Cardiac fibroblast (primary cell): Measurements from ENCODE around the gene GTSE1.

ENCODE experiments used
- DNase-seq, 2 donors: peaks; one replicate each; pipeline versions ENCODE4 v3.0.0 to v3.0.0-alpha.2; 2010; ENCODE audit warnings: low read depth in 2 of 2
- H3K4me3 ChIP-seq, 2 donors: replicated peaks in 1 of 2; 1 replicate in 1 of 2; 2 replicates in 1 of 2; pipeline ENCODE4 v1.5.1; 2011; ENCODE audit warnings: low read depth in 2 of 2, low read length in 2 of 2, mild to moderate bottlenecking in 2 of 2, moderate library complexity in 1 of 2
- TF ChIP-seq, protein P1 (sequence below): IDR thresholded peaks from one replicate; pipeline ENCODE4 v1.5.1; 2011; ENCODE audit warnings: low read depth, mild to moderate bottlenecking, low read length, inconsistent platforms

The GTSE1 gene

DNA sequence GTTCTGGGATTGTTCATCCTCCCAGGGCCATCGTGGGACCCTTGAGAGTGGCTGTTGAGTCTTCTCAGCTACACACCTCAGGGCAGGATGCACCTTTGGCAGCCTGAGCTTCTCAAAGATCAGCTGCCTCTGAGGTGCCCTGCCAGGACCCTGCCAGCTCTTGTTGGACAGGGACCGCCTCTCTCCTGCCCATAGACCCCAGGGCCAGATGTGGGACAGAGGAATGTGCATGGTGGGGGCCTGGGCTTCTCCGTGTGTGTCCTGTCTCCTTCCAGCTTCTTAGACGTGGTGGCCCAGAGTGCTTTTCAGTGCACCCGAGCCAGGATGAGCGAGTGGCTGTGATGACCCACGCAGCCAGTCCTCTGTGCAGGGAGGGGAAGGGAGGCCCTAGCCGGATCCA is 32.9 kb downstream of the GTSE1 start:
- TF ChIP-seq, protein P1, sequence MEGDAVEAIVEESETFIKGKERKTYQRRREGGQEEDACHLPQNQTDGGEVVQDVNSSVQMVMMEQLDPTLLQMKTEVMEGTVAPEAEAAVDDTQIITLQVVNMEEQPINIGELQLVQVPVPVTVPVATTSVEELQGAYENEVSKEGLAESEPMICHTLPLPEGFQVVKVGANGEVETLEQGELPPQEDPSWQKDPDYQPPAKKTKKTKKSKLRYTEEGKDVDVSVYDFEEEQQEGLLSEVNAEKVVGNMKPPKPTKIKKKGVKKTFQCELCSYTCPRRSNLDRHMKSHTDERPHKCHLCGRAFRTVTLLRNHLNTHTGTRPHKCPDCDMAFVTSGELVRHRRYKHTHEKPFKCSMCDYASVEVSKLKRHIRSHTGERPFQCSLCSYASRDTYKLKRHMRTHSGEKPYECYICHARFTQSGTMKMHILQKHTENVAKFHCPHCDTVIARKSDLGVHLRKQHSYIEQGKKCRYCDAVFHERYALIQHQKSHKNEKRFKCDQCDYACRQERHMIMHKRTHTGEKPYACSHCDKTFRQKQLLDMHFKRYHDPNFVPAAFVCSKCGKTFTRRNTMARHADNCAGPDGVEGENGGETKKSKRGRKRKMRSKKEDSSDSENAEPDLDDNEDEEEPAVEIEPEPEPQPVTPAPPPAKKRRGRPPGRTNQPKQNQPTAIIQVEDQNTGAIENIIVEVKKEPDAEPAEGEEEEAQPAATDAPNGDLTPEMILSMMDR = no peak
- no peak overlapping the region for H3K4me3 ChIP-seq
- no peak for DNase-seq

DNA sequence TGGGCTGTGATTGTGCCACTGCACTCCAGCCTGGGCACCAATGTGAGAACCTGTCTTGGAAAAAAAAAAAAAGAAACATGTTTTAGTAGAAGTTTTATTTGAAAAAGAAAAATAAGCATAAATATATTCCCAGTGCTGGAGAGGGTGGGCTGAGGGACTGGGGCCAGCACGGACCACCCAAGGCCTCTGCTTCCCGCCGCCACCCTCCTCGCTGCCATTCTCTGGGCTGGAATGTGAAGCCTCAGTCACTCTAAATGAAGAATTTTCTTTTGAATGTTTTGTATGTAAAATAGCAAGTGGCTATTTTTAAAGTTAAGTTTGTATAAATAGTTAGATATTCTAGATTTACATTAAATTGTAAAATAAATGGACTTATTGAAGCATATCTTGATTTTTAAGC is 33.8 kb downstream of the GTSE1 start:
- no peak for DNase-seq
- TF ChIP-seq, protein P1 = no peak
- H3K4me3 ChIP-seq = no peak overlapping the region

GRCh38 chr22:46331496-46331895 is 34.8 kb downstream of the GTSE1 start:
- no peak for DNase-seq
- H3K4me3 ChIP-seq = no peak overlapping the region
- TF ChIP-seq, protein P1 = no peak

- peak within 1 kb of the TSS; percentile 81 to 96 for H3K4me3 ChIP-seq
- peak; percentile 87 to 91 for DNase-seq
- TF ChIP-seq, protein P1 = no peak
Observed at GRCh38 chr22:46335201-46336118, 38.8 kb downstream of the GTSE1 start, which contains the start of gene TRMU. TSS of gene TRMU (plus strand) at chr22:46335714. CDS start at chr22:46335765, 51 bp downstream.

DNA sequence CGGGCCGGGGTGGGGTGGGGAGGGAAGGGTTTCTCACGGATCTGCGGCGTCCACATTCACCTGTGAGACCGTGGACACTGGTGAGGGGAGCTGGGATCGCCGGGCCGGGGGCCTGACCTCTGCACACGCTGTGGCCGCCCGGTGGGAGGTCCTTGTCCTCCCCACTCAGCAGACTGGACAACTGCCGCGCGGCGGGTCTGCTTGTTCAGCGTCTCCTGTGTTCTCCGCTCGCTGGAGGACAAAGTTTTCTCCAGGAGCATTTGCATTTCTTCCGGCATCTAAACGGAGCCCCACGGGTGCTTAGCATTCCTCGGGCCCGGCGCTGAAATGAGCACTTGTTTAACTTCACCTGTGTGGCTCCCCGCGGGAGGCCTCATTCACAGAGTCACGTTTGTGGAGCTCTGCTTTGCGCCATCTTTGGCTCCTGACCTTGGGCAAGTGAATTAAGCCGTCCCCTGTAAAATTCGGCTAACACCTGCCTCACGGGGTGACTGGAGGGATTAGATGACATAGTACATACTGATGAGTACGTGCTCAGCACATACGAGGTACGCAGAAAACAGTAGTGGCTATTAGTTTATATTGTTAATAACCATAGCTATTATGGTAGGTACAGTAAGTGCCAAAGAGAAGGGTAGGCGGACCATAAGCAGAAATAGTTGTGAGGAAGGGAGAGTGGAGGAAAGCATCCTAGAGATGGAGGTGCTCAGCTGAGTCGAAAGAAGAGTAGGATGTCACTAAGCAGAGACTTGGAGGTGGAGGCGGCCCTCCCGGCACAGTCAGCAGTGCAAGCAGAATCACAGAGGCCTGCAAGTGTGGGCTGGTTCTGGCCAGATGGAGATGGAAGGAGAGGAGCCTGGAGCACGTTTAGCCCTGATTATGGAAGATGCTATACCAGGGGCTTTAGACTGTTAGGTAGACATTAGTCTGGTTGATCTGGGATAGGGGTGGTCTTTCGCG is 39.7 kb downstream of the GTSE1 start:
- TF ChIP-seq, protein P1 = no peak
- H3K4me3 ChIP-seq = peak overlapping the region; percentile 81 to 96
- DNase-seq = peak; percentile 11 to 27

DNA sequence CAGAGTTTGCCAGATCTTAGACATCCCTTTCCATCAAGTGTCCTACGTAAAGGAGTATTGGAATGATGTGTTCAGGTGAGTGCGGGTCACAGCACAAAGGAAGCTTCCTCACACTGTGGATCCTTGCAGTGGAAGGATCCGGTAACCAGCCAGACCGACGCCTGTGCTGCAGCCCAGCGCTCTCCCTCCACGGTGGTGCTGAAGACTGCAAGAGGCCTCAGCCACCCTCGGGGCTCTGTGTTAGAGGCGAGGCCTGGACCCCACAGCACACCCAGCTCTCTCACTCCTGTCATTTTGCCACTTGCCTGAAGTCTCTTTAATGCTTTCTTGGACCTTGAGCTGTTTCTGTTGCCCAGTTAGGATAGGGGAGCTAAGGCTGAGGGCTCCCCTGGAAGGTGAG is 41.2 kb downstream of the GTSE1 start:
- DNase-seq = no peak
- TF ChIP-seq, protein P1 = no peak
- H3K4me3 ChIP-seq = no peak overlapping the region
